HT1080 (cell line): ENCODE data around the gene POLG2. TPM values are rescaled to one million over a fixed set of nuclear protein-coding genes. Genes with fewer than 3 reads are reported as not detected.
"Not testable (repeated sequence)": the region's sequence is repeated elsewhere in the genome, so short reads cannot be mapped to it uniquely, and the experiment has no call there.

ENCODE experiments used
- DNase-seq: peaks from one replicate; pipeline ENCODE4 v3.0.0-alpha.2; 2015; ENCODE audit warnings: low read depth
- total RNA-seq: library from RNA; depleted of rRNA; stranded (reverse); fragments of >200 nt; shearing (Covaris generic); gene quantifications from 2 replicates; pipeline ENCODE4 v1.2.3, GENCODE V29; 2014

Gene POLG2
- total RNA-seq, 1 experiment from 2014 or later, result 11.6 TPM

DNA sequence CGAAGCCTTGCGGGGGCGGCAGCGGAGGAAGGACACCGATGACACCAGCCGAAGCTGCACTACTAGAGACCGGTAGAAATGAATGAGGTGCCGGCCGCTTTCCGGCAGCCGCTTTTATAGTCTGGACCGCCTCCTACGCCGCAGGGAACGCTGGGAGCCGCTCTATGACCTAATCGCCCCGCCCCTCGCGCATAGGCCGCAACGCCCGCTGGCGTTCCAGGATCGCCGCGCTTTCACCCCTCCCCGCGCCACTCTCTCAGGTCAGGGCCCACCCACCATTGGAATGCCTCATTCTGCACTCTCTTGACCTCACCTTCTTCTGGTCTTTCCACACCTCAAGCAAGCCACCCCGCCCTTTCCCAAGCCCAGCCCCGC, 9.3 kb upstream of the POLG2 start, which contains the start of gene DDX5:
DDX5 (minus strand) TSS at position 89 of the 375 bp plus-strand sequence. CDS start 170 bp downstream, outside the sequence.
- DNase-seq, result no peak

DNA sequence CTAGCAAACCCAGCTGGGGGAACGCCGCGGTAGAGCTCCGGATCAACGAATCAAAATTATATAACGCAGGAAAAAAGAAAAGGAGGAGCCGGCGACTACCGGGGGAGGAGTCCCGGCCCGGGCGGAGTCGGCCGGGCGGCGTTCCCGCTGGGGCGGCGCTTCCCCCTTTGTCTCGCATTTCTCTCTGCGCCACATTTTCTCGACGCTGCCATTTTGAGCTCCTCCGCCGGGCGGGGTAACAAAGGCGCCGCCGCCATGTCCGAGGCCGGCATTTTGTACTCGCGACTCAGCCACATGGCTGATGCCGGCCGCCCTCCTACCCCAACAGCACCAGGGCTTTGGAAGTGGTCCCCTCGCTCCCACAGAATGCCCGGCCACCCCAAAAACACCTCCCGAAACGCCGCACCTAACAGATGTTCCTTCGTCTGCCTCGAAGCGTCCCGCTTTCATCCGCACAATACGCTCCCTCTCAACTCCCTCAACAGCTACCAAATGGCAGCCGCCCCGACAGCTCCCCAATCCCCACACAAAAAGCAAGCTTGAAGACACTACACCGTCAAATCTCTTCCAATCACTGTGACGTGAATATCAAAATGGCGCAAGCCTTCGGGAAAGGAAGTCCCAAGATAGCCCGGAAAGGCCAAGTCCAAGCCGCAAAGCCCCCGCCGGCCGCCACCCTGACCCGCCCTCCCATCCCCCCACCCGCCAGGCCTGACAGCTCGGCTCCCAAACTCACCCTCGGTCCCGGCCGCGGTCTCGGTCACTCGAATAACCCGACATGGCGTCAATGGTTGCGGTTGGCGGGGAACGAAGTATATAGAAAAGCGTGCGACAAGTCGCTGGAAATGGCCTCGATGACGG, 8.7 kb upstream of the POLG2 start:
- peak; percentile 79 for DNase-seq

DNA sequence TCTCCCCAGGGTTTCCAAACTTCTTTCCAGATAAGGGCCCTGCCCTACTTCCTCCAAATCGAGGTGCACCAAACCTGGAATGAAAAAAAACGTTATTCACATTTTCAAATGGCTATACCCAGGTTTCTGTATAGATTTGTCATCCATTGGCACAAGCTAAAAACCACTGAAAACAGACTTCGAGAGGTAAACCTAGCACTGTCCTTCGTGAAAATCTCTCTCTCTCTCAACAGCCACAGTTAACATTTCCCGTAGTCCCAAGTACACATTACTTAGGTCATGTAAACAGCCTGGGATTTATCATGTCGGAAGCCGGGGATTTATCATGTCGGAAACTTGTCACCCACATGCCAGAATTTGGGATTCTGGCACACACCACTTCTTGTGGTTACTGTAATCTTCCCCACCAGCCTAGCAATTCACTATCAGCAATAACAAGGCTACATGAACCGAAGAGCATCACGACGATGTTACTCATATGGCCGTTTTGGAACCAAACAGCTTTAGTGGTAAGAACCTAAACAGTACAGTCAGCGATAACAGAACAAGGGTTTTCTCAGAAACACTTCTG, 8.0 kb upstream of the POLG2 start:
- DNase-seq, result no peak

DNA sequence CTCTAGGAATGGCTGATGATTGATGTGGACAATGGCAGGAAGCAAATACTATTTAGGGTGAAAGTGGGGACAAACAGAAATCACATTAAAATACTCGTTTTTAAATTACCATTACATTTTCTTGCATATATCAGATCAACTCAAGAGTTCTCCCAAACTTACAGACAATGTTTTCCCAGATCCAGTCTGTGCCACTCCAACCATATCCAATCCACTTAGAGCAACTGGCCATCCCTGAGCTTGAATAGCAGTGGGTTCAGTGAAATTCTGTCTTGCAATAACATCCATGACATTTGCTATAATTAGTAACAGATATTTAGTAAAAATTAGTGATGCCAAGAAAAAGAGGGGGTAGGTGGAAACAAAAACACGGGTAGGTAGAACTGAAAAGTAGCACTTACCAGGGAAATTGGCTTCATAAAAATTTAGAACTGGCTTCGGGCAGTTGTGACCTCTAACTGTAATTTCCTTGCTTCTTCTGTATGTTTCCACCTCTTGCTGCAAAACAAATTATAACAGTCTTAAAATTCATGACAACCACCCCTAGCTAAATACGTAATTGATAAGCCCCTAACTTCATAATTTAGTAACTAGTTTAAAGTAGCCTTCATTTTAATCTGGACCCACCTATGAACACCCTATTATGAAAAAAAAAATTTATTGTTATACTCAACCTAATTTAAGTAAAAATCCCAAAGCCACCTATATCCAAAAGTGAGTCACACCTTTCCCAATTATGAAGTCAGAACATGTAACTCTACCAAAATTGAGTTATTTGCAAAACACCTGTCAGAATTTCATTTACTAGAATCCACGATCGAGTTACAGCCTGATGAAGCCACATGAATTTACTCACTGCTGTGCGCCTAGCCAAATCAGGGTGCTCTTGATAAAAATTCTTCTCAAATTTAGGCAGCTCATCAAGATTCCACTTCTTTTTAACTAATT, 7.2 kb upstream of the POLG2 start:
- DNase-seq, result no peak

DNA sequence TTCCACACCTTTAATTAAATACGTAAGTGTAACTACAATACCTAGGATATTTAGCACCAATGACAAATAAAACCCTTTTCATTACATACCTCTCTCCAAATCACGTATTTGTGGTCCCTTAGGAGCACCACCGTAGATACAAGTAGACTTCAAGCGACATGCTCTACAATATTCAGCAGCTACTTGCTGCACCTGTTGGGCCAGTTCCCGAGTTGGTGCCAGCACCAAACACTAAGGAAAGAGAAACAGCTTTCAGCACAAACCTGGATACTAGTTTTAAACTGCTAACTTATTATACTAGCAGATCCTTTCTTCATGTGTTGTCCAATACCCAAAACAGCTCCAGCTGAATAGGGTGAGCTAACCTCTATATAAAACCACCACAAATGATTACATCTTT, 6.5 kb upstream of the POLG2 start:
- no peak for DNase-seq

DNA sequence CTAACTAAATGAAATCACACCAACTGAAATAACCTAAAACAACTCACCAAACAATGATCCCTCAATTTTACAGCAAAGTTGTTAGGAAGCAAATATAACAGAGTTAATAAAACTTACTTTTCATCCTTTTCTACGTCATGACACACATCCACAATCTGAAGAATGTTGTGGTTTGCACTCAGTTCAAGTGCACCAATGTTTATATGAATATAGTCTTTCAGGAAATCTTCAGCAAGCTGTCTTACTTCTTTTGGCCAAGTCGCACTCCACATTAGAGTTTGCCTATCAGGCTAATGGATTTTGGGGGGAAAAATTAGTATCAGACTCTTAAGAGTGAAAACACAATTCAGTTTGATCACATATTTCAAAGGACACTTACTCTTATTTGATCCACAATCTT, 6.0 kb upstream of the POLG2 start:
- no peak for DNase-seq

DNA sequence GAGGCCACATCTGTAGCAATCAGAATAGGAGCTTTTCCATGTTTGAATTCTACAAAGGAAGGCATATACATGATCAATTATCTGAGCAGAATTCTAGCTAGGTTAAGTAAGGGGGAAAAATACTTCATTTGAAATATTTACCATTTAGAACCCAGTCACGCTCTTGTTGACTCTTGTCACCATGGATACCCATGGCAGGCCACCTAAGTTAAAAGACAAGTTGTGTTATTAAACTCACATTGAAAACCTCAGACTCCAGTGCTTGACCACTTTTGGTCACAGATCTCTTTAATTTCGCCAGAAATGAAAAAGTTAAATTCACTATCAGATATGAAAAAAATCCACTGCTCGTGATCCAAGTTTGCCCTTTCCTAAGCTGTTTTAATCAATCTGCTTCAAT, 5.2 kb upstream of the POLG2 start:
- DNase-seq, result no peak

DNA sequence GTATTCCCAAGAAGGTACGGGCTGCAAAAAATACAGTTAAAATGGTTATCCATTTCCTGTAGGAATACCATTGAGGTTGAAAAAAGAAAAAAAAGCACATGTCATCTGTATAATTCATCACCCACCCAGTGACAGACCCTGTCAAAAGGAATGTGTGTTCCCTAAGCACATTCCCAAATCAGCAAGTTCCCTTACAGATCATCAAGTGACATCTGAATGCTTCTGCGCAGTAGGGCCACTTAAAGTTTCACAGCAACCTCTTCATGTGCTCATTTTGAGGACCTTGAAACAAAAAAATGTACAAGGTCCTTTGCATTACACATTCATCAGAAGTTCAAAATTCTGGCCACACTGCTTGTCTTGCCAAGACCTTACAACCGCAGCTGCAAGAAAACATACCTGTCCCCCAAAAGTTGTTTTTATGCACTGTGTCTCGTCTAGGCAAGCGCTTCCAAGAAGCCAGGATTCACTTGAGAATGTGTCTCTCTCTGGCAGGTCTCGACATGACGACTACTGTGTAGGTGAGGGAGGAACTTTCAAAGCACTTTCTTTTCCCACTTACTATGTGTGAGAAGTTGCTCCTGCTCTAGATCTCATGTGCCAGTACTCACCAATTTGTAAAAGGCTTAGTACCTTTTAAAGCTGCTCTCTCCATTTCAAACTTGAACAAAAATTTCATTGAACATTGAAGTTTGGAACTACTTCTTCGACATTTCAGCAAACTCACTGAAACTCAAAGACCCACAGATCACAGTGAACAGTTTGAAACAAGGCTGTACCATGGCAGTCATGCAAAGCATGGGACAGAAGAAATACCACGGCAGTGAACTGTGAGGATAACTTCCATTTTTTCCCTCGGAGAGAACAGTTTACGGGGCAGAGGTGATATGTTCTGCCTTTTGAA, 4.3 kb upstream of the POLG2 start:
- no peak for DNase-seq

DNA sequence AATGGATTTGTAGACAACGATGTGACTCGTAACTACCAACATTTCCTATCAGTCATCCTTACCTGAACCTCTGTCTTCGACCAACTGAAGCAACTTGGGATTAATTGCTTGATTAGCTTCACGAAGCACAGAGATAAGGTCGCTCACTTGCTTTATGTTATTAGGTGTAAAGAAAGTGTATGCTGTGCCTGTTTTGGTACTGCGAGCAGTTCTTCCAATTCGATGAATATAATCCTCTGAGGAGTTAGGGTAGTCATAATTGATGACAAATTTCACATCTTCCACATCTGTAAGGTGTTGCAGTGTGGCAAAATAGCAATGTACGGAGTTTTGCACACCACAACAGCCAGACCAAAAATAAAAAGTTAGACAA, 3.6 kb upstream of the POLG2 start:
- no peak for DNase-seq

DNA sequence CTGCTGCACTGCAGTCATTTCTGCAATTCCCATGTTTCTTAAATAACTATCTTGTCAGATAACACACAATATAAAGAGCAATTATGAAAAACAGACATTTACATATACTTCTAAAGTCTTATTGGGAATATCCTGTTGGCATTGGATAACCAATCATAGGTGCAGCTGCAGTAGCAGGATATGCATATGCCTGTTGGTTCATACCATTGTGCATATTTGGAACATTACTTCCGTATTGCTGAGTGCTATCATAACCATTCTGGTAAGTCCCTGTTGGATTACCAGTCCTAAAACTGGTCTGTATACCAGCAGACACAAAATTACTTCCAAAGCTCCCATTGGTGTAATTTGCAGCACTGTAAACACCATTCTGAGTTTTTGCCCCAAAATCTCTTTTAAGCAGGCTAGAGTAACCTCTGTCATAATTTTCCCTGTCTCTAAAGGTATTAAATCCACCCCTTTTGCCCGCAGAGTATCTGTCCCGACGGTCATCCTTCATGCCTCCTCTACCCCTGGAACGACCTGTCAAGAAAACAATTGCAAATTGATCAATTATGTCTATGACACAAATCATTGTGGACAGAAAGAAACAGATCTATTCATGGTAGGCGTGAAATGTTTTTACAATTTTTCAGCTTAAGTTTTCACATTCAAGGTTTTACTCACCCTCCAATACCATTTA, 3.1 kb upstream of the POLG2 start:
- DNase-seq, result no peak

DNA sequence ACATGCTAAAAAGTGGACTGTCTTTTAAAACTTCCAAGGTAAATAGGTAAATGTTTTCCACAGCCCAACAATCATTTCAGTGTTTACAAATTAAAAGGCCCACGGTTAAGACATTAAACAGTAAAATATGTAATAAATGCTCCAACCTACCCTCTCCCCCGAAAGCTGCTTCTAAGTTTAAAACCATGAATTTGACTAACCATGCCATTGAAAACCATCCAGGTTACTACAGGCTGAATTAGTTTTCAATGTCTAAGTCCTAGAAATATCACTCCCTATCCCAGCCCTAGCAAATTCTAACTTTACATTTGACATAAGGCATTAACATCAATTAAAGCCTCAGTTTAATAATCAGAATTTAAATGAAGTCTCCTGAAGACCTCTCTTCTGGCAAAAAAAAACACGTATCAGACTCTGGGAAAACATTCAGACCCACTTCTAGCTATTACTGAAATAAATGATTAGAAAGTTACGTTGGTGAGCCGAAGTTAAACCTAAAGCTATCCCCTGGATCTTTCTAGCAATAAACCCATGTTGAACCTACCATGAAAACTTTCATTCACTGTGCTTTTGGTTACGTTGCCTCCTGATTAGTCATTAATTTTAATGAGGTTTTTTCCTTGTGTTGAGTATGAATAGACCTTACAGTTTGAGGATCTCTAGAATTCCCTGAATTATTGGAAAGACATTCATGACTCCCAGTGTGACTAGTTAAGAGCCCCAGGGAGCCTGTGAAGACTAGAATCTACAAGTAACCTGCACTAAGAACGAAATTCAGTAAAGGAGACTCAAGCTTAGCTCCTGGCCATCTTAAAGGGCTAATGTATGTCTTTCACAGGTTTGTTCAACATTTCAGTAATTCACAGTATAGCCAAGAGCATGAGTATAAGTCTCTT, 1.7 kb upstream of the POLG2 start:
- DNase-seq, result no peak

DNA sequence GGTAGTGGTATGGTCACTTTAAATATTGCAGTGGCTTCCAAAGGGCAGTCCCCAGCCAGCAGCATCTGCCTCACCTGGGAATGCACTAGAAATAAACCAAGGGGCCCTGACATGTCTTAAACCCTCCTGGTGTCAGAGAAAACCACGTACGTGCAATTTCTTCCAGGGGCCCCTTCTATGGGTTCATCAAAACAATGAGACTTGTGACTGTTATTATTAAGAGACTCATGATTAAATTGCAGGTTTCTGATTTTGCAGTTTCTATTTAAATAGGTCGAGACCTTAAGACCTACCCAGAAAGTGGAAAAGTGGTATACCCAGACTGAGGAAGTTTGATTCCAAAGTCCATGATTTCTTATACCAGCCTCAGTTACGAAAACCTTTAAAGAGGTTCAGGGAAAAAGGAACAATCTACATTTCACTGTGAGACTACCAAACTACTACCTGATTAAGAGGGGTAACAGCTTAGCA, 746 bp upstream of the POLG2 start:
- no peak for DNase-seq

DNA sequence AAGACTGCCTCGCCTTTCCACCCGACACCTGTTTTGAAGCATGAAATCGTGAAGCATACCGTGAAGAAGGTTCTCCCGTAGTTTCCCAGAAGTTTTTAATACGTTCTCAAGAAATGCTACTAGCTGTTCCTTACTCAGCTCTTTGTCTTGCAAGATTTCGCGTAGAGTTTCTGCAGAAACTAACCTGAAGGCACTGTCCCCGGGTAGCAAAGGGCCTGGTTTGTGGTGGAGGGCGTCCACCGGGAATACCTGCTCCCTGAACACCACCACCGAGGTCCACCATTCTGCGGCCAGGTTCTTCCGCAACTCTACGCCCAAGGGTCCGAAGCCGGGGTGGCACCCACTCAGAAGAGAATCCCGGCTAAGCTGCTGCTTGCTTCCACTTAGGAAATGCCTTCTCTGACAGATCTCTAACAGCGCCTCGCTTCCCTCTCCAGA, 487 bp downstream of the POLG2 start:
- DNase-seq, result no peak

DNA sequence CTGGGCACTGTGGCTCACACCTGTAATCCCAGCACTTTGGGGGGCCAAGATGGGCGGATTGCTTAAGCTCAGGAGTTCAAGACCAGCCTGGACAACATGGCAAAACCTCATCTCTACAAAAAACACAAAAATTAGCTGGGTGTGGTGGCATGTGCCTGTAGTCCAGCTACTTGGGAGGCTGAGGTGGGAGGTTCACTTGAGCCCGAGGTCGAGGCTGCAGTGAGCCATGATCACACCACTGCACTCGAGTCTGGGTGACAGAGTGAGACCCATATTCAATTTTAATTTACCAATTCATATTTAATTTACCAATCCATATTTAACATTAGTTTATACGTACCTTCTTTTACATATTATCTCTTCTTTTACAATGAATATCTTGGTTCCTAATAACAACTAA, 1.6 kb downstream of the POLG2 start:
- not testable (repeated sequence) for DNase-seq

DNA sequence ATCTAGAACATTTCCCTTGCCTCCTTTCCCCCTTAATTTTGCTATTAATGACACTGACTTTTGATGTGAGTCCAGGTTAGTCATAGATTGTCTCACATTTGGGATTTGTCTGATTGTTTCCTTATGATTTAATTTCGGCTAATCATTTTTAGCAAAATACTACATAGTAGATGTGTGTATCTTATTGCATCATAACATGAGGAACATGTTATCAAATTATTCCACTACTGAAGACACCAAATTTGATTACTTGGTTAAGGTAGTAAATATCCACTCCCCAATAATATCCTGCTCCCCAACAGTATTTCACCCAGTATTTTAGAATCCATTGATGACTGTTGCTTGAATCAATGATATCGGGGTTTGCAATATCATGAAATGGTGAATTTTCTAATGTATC, 2.7 kb downstream of the POLG2 start:
- DNase-seq, result no peak

DNA sequence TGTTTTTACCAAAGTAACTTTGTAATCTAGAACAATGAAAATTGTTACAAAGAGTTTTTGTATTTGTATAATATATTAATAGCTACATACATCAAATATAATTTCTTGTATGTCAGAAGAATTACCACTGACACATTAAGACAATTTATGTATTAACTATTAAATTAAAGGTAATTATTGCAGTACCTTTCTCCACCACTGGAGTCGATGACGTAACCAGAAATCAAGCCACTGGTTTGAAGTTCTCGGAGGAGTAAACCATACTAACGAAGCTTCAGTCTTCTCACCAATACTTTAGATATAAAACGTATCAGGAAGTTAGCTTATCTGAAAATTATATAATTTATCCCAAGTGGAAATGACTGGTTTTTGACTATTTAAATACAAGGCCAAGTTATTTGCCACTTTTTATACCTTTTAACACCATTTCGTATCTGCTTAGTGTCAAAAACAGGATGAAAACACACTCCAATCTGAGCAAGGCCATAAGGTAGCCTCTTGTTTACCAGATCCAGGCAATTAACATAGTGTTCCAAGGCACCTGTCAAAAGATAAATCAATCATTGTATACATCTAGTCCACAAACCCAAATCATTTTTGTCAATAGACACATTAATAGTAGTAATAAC, 4.3 kb downstream of the POLG2 start:
- no peak for DNase-seq

DNA sequence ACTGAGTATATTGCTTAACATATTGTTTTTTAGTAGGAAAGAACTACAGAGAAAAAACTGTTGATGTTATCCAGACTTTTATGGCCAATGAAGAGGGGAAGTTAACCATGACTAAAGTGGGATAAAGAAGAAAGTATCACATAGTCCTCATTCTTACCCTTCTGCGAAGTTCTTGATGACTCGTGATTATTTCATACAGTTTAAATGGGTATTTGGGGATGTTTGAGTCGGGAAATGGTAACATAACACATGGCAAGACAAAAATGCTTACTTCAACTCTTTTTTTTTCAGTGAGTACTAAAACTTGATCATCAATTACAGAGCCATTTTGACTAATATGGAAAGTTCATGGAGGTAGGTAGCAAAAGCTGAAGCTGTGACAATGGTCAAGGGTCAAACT, 4.9 kb downstream of the POLG2 start:
- DNase-seq, result peak; percentile 33

DNA sequence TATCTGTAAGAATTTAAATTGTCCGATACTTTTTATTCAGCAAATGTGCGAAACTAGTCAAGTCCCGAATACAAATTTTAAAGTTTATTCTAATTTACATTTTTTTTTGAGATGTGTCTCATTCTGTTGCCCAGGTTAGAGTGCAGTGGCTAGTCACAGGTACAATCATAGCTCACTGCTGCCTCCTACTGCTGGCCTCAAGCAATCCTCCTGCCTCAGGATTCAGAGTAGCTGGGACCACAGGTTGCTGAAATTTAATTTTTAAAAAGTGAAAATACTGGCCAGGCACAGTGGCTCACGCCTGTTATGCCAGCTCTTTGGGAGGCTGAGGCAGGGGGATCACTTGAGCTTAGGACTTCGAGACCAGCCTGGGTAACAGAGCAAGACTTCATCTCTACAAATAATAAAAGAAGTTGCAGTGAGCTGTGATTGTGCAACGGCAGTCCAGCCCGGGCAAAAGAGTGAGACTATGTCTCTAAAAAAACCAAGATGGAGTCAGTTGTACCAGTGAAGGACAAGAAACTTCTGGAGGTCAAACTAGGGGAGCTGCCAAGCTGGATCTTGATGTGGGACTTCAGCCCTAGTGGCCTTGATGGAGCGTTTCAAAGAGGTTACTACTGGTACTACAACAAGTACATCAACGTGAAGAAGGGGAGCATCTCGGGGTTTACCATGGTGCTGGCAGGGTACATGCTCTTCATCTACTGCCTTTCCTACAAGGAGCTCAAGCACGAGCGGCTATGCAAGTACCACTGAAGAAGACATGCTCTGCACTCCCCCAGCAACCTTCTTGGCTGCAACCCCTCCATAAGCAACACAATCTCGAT, 5.6 kb downstream of the POLG2 start:
- DNase-seq, result peak; percentile 45
